ENCODE results near the gene TFIP11.
"Not testable (repeated sequence)": the region's sequence is repeated elsewhere in the genome, so short reads cannot be mapped to it uniquely, and the experiment has no call there.

Gene TFIP11

DNA sequence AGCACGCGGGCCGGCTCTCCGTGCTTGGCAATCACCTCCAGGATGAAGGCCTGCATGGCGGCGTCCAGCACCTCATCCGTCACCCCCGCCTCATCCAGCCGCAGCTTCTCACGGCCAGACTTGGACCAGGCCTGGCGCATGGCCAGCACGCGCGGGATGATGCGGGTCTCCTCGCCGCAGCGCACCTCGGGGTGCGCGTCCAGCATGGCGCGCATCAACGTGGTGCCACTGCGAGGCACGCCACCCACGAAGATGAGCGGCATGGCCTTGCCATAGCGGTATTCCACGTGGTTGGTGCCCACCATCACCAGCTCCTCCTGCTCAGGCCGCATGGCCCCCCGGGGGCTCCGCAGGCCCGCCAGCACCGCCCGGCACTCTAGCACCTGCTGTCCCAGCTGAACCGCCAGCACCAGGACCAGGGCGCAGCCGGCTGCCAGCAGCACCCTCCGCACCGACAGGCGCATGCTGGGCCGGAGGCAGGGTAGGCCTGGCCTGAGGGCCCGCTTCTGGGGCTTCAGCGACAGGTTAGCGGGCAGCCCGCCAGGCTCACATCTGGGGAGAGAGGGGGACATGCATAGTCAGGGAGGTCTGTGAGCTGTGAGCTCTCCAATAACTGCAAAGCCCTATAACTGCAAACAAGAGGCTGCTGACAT, 29.0 kb upstream of the TFIP11 start:
- DNase-seq: no peak

- DNase-seq: no peak
Observed at GRCh38 chr22:26540119-26540518, 27.8 kb upstream of the TFIP11 start.

- DNase-seq: no peak
Observed at GRCh38 chr22:26536762-26537134, 24.5 kb upstream of the TFIP11 start.

DNA sequence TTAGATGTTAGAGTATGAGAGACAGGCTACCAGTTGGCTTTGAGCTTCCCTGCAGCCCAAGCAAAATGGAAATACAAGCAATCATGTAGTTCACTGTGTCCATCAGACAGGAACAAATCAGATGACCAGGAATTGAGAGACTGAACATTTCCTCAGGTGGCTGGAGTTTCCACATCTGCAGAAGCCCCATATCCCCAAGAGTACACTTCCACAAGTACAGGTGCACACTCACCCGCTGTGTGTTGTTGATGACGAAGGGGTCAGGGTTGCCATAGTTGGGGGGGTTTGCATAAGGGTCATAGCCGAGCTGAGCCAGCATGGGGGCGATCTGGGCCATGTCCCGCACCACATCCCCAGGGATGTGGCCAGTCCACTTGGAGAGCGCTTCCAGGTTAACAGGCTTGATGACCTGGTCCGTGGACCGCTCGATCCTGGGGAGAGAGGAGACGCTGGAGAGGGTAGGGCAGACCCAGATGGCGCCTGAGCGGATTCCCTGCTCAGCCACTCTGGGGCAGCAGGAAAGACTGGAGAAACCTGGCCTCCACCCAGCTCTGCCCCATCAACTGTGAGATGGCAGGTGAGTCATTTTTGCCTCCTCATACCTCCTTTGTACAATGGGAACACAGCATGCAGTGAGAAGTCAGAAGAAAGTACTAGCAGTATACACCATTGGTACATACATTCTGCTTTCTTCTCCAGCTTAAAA, 23.9 kb upstream of the TFIP11 start:
- no peak for DNase-seq

DNA sequence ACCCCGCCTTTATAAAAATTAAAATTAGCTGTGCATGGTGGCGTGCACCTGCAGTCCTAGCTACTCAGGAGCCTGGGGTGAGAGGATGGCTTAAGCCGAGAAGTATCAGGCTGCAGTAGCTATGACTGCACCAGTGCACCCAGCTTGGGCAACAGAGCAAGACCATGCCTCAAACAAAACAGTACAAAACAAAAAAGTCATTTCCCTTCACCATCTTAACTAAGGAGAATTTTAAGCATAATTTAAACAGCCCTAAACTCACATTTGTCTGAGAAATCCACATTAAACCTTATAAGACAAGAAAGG, 23.3 kb upstream of the TFIP11 start:
- no peak for DNase-seq

- no peak for DNase-seq
Observed at GRCh38 chr22:26534874-26535602, 22.8 kb upstream of the TFIP11 start.

- no peak for DNase-seq
Observed at GRCh38 chr22:26534171-26534855, 22.0 kb upstream of the TFIP11 start.

DNA sequence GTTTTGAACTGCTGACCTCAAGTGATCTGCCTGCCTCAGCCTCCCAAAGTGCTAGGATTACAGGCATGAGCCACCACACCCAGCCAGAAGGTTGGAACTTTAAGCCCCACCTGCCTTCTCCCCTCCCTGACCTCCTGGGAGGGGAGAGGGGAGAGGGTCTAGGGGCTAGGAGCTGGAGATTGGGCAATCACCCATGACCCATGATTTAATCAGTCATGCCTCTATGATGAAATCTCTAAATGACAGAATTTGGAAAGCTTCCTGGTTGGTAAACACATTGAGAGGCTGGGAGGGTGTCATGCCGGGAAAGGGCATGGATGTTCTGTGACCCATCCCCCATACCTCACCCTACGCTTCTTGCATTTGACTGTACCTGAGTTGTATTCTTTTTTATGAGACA, 17.1 kb upstream of the TFIP11 start:
- no peak for DNase-seq

- not testable (repeated sequence) for DNase-seq
Observed at GRCh38 chr22:26528518-26528917, 16.2 kb upstream of the TFIP11 start.

GRCh38 chr22:26527574-26528465, 15.5 kb upstream of the TFIP11 start:
- DNase-seq: no peak

GRCh38 chr22:26527167-26527566, 14.9 kb upstream of the TFIP11 start:
- DNase-seq: no peak

GRCh38 chr22:26525946-26526564, 13.8 kb upstream of the TFIP11 start:
- DNase-seq: no peak

DNA sequence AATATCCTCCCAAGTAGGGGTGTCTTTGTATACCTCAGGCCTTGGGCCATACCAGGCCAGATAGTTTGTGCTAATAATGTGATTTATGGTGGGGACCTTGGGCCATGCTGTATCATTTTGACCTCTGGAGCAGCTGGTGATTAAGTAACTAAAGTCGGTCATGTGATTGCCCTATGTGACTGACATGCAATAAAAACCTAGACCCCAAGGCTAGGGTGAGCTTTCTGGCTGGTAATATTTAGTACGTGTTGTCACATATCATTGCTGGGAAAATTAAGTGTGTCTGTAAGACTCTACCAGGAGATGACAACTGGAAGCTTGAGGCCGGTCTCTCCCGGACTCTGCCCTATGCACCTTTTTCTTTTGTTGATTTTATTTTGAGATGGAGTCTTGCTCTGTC, 12.6 kb upstream of the TFIP11 start:
- no peak for DNase-seq

- no peak for DNase-seq
Observed at GRCh38 chr22:26522592-26522991, 10.3 kb upstream of the TFIP11 start.

DNA sequence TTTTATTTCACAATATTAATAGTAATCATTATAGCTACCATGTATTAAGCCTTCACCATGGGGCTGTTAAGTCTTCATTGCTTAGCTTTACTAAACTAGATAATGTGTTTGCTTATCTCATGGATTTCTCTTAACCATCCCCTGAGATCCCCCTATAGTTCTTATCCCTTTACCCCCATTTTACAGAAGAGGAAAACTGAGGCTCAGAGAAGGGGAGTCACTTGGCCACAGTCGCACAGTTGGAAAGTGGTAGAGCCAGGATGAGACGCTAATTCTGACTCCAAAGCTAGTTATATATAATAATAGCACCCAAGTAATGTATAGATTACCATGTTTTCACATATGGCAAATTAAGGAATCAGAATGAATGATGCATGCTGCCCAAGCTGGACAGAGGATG, 9.7 kb upstream of the TFIP11 start:
- DNase-seq: no peak

DNA sequence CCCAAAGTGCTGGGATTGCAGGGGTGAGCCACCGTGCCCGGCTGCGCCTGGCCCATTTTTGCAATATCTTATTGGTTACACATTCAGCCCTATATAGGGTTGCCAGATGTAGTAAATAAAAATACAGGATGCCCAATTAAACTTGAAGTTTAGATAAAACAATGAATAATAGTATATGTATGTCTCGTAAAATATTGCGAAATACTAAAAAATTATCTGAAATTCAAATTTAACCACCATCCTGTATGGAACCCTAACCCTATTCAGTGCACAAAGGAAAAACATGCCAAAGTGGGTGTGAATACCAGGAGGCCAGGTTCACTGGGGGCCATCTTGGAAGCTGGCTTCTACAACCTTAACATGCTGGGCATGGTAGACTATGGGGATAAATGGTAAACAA, 5.2 kb upstream of the TFIP11 start:
- DNase-seq: no peak

GRCh38 chr22:26516503-26516902, 4.2 kb upstream of the TFIP11 start:
- DNase-seq: no peak

- no peak for DNase-seq
Observed at GRCh38 chr22:26515931-26516330, 3.7 kb upstream of the TFIP11 start.

- no peak for DNase-seq
Observed at GRCh38 chr22:26514419-26515161, 2.3 kb upstream of the TFIP11 start.

GRCh38 chr22:26513838-26514237, 1.6 kb upstream of the TFIP11 start:
- no peak for DNase-seq
